Liver (tissue), 9 donors: Measurements from ENCODE around the gene DSCAML1. TPM values are rescaled to one million over a fixed set of nuclear protein-coding genes. Genes with fewer than 3 reads are reported as not detected.

Experiments
- DNase-seq: peaks from one replicate; pipeline ENCODE4 v3.0.0-alpha.2; 2017; ENCODE audit warnings: low spot score
- H3K27ac ChIP-seq, 2 donors: one replicate each; pipeline ENCODE4 v1.7.0; 2013; ENCODE audit warnings: inconsistent platforms in 2 of 2, low read length in 2 of 2, control low read depth in 1 of 2, low read depth in 1 of 2, mild to moderate bottlenecking in 1 of 2
- H3K27me3 ChIP-seq, 4 donors: one replicate each; pipeline versions ENCODE4 v1.6.1 to v1.7.0; 2013; ENCODE audit warnings: low read length in 3 of 4, inconsistent platforms in 1 of 4, mild to moderate bottlenecking in 1 of 4, moderate library complexity in 1 of 4; ENCODE audit not compliant: control insufficient read depth in 4 of 4, insufficient read depth in 4 of 4
- H3K36me3 ChIP-seq, 4 donors: one replicate each; pipeline versions ENCODE4 v1.6.1 to v1.7.0; 2013; ENCODE audit warnings: low read length in 3 of 4, mild to moderate bottlenecking in 3 of 4, low read depth in 1 of 4, moderate library complexity in 1 of 4; ENCODE audit not compliant: control insufficient read depth in 4 of 4, insufficient read depth in 3 of 4
- H3K4me1 ChIP-seq, 4 donors: one replicate each; pipeline versions ENCODE4 v1.6.1 to v1.7.0; 2013; ENCODE audit warnings: low read length in 3 of 4, mild to moderate bottlenecking in 3 of 4, moderate library complexity in 1 of 4; ENCODE audit not compliant: control insufficient read depth in 4 of 4, insufficient read depth in 4 of 4
- H3K4me3 ChIP-seq, 3 donors: one replicate each; pipeline versions ENCODE4 v1.6.1 to v1.7.0; 2013; ENCODE audit warnings: low read length in 3 of 3, control low read depth in 1 of 3, low read depth in 1 of 3, mild to moderate bottlenecking in 1 of 3
- H3K9ac ChIP-seq, 2 donors: one replicate each; pipeline ENCODE4 v1.7.0; 2013; ENCODE audit warnings: low read length in 2 of 2, mild to moderate bottlenecking in 2 of 2, moderate library complexity in 2 of 2, control low read depth in 1 of 2, low read depth in 1 of 2
- H3K9me3 ChIP-seq, 4 donors: one replicate each; pipeline versions ENCODE4 v1.6.1 to v1.7.0; 2013; ENCODE audit warnings: low read length in 3 of 4; ENCODE audit not compliant: control insufficient read depth in 4 of 4
- EGR1 ChIP-seq, 2 donors: IDR thresholded peaks; 2 replicates each; pipeline ENCODE4 v1.6.1; 2016 to 2018; ENCODE audit warnings: antibody characterized with exemption in 2 of 2, low read depth in 2 of 2
- FOXA1 ChIP-seq: IDR thresholded peaks from 2 replicates; pipeline ENCODE4 v1.6.1; 2016; ENCODE audit warnings: antibody characterized with exemption
- FOXA2 ChIP-seq: IDR thresholded peaks from 2 replicates; pipeline ENCODE4 v1.6.1; 2016; ENCODE audit warnings: antibody characterized with exemption
- GABPA ChIP-seq, 2 donors: IDR thresholded peaks in 1 of 2; conservative IDR thresholded peaks in 1 of 2; 2 replicates each; pipeline ENCODE4 v1.6.1; 2016; ENCODE audit warnings: antibody characterized with exemption in 2 of 2, mild to moderate bottlenecking in 1 of 2, moderate library complexity in 1 of 2
- HNF4A ChIP-seq, 2 donors: conservative IDR thresholded peaks; 2 replicates each; pipeline ENCODE4 v1.6.1; 2016; ENCODE audit warnings: antibody characterized with exemption in 2 of 2, mild to moderate bottlenecking in 2 of 2
- HNF4G ChIP-seq: IDR thresholded peaks from 2 replicates; pipeline ENCODE4 v1.6.1; 2016; ENCODE audit warnings: antibody characterized with exemption
- MAX ChIP-seq: IDR thresholded peaks from 2 replicates; pipeline ENCODE4 v1.6.1; 2016; ENCODE audit warnings: antibody characterized with exemption
- NR2F2 ChIP-seq: IDR thresholded peaks from 2 replicates; pipeline ENCODE4 v1.6.1; 2016; ENCODE audit warnings: antibody characterized with exemption
- RAD21 ChIP-seq, 2 donors: IDR thresholded peaks; 2 replicates each; pipeline ENCODE4 v1.6.1; 2016; ENCODE audit warnings: antibody characterized with exemption in 2 of 2, mild to moderate bottlenecking in 2 of 2
- RXRA ChIP-seq, 2 donors: IDR thresholded peaks; 2 replicates each; pipeline ENCODE4 v1.6.1; 2017 to 2018; ENCODE audit warnings: antibody characterized with exemption in 2 of 2, mild to moderate bottlenecking in 1 of 2
- SP1 ChIP-seq: IDR thresholded peaks from 2 replicates; pipeline ENCODE4 v1.6.1; 2018; ENCODE audit warnings: antibody characterized with exemption, mild to moderate bottlenecking
- TAF1 ChIP-seq: conservative IDR thresholded peaks from 2 replicates; pipeline ENCODE4 v1.6.1; 2016; ENCODE audit warnings: antibody characterized with exemption, mild to moderate bottlenecking
- YY1 ChIP-seq: IDR thresholded peaks from 2 replicates; pipeline ENCODE4 v1.6.1; 2016; ENCODE audit warnings: antibody characterized with exemption, mild to moderate bottlenecking
- WGBS: extraction: QIAGEN DNeasy Blood & Tissue Kit; methylation state at CpG from one replicate; pipeline ENCODE4 v1.1.7; 2013; 5-methylcytosine and 5-hydroxymethylcytosine counted together
- polyA plus RNA-seq, 2 donors: library from polyadenylated mRNA; stranded (reverse) in 1 of 2; unstranded in 1 of 2; fragments of 200-250 nt in 1 of 2; fragments of >200 nt in 1 of 2; fragmentation: Nextera tagmentation in 1 of 2; extraction: Ambion mirVana in 1 of 2; gene quantifications; one replicate each; pipeline versions ENCODE4 v1.2.1 to v1.2.3, GENCODE V29; 2013 to 2015
- total RNA-seq, 2 donors: library from RNA; depleted of rRNA; stranded (reverse); fragments of >200 nt; gene quantifications; one replicate each; pipeline ENCODE4 v1.2.3, GENCODE V29; 2014
- TF ChIP-seq, protein P1 (sequence below): IDR thresholded peaks from 2 replicates; pipeline ENCODE4 v1.6.1; 2016; ENCODE audit warnings: antibody characterized with exemption, mild to moderate bottlenecking
- TF ChIP-seq, protein P2 (sequence below): fragments of 150-350 bp; IDR thresholded peaks from 2 replicates; pipeline ENCODE4 v1.5.1; 2017; ENCODE audit warnings: improper control_type of control experiment, low read depth, low read length; ENCODE audit not compliant: missing input control
- TF ChIP-seq, protein P3 (sequence below): IDR thresholded peaks from 2 replicates; pipeline ENCODE4 v1.6.1; 2016; ENCODE audit warnings: antibody characterized with exemption
- donor health status: healthy.
- donor health status: healthy.
- donor health status: healthy.
- donor health status: healthy.
- donor health status: healthy.

The DSCAML1 gene
- total and polyA plus RNA-seq, 4 donors: 0.07 to 0.42 (median 0.20) TPM

DNA sequence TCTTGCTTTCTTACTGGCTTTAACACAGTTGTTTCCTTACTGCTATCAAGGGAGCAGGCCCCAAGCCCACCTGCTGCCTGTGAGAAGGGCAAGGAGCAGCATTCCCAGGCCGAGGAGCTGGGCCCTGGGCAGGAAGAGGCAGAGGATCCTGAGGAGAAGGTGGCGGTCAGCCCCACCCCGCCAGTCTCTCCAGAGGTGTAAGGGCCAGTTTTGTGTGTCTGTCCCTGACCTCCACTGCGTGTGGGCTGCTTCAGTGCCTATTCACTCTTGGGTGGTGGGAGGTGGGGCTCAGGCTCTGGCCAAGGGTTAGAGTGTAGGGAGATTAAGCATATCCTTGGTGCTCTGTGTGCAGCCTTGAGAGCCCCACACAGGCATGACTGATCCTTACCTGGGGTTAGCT lies 414.3 kb downstream of the DSCAML1 start:
- 96% methylated on average over 4 of the region's 4 CpGs for WGBS
- peaks cover 1 to 50% (median 21%) of the 10 kb centered on the region in 4 donors for H3K36me3 ChIP-seq
- no peak for DNase-seq

DNA sequence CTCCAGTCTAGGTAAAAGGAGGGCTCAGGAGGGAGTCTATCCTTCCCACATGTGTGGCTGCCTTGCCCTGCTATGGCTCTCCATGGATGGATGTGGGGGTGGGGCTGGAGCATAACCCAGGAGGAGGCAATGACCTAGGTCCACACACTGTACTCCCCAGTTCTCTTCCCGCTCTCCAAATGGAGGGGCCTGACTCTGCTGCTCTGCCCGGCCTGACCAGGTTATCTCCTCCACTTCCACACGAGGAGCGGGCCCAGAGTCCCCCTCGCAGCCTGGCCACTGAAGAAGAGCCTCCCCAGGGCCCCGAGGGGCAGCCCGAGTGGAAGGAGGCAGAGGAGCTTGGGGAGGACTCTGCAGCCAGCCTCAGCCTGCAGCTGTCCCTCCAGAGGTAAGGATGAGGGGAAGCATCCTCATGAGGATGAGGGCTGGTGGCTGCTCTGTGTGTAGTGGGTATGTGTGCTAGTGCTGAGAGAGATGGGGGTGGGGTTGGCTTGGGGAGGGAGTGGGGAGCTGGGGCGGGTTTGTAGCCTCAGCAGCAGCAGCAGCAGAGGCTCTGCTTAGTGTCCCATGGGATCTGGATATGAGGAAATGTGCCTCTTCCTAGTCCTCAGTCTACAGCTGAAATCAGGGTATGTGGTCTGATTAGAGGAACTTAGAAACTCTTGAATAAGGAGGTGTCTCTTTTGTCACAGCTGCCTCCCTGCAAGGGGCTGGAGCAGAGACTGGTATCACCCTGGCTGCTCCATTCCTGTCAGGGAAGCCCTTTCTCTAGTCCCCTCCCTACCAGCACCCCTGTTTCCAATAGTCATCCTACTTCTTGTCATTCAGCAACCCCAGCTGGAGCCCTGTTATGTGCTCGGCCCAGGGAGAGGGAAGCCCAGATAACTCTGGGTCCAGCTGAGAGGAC lies 415.3 kb downstream of the DSCAML1 start:
- H3K36me3 ChIP-seq: peaks cover 0 to 43% (median 18%) of the 10 kb centered on the region in 4 donors
- no peaks in the 10 kb centered on the region for H3K9me3 ChIP-seq
- H3K27ac ChIP-seq: no peak overlapping the region
- no peak for DNase-seq
- no peak overlapping the region for H3K9ac ChIP-seq
- H3K4me1 ChIP-seq: no peaks in the 10 kb centered on the region
- WGBS: 95% methylated on average over 9 of the region's 9 CpGs
- H3K27me3 ChIP-seq: no peaks in the 10 kb centered on the region
- H3K4me3 ChIP-seq: no peak overlapping the region
- TF ChIP-seq HNF4A (conservative IDR thresholded peaks at IDR 0.05) (no peak), YY1 (no peak), FOXA2 (no peak), FOXA1 (no peak), TAF1 (no peak), SP1 (no peak)
- TF ChIP-seq, protein P1, sequence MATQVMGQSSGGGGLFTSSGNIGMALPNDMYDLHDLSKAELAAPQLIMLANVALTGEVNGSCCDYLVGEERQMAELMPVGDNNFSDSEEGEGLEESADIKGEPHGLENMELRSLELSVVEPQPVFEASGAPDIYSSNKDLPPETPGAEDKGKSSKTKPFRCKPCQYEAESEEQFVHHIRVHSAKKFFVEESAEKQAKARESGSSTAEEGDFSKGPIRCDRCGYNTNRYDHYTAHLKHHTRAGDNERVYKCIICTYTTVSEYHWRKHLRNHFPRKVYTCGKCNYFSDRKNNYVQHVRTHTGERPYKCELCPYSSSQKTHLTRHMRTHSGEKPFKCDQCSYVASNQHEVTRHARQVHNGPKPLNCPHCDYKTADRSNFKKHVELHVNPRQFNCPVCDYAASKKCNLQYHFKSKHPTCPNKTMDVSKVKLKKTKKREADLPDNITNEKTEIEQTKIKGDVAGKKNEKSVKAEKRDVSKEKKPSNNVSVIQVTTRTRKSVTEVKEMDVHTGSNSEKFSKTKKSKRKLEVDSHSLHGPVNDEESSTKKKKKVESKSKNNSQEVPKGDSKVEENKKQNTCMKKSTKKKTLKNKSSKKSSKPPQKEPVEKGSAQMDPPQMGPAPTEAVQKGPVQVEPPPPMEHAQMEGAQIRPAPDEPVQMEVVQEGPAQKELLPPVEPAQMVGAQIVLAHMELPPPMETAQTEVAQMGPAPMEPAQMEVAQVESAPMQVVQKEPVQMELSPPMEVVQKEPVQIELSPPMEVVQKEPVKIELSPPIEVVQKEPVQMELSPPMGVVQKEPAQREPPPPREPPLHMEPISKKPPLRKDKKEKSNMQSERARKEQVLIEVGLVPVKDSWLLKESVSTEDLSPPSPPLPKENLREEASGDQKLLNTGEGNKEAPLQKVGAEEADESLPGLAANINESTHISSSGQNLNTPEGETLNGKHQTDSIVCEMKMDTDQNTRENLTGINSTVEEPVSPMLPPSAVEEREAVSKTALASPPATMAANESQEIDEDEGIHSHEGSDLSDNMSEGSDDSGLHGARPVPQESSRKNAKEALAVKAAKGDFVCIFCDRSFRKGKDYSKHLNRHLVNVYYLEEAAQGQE: no peak
- TF ChIP-seq, protein P2, sequence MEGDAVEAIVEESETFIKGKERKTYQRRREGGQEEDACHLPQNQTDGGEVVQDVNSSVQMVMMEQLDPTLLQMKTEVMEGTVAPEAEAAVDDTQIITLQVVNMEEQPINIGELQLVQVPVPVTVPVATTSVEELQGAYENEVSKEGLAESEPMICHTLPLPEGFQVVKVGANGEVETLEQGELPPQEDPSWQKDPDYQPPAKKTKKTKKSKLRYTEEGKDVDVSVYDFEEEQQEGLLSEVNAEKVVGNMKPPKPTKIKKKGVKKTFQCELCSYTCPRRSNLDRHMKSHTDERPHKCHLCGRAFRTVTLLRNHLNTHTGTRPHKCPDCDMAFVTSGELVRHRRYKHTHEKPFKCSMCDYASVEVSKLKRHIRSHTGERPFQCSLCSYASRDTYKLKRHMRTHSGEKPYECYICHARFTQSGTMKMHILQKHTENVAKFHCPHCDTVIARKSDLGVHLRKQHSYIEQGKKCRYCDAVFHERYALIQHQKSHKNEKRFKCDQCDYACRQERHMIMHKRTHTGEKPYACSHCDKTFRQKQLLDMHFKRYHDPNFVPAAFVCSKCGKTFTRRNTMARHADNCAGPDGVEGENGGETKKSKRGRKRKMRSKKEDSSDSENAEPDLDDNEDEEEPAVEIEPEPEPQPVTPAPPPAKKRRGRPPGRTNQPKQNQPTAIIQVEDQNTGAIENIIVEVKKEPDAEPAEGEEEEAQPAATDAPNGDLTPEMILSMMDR: no peak

More for the DNA sequence above, 414.3 kb downstream of the DSCAML1 start:
- Histone ChIP-seq H3K4me3 (no peak overlapping the region), H3K9ac (no peak overlapping the region), H3K9me3 (no peaks in the 10 kb centered on the region), H3K27me3 (no peaks in the 10 kb centered on the region), H3K27ac (no peak overlapping the region), H3K4me1 (no peaks in the 10 kb centered on the region)
- TF ChIP-seq RXRA (IDR thresholded peaks at IDR 0.05) (no peak), GABPA (IDR thresholded peaks at IDR 0.05 in 1 of 2, conservative IDR thresholded peaks at IDR 0.05 in 1 of 2) (no peak), NR2F2 (no peak), RAD21 (IDR thresholded peaks at IDR 0.05) (no peak), EGR1 (IDR thresholded peaks at IDR 0.05; ENCODE audit: low read depth in 2 of 2) (no peak), MAX (no peak), HNF4A (conservative IDR thresholded peaks at IDR 0.05) (no peak), FOXA2 (no peak), YY1 (no peak), SP1 (no peak), HNF4G (no peak), FOXA1 (no peak), TAF1 (no peak)
- TF ChIP-seq, protein P3, sequence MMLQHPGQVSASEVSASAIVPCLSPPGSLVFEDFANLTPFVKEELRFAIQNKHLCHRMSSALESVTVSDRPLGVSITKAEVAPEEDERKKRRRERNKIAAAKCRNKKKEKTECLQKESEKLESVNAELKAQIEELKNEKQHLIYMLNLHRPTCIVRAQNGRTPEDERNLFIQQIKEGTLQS: no peak
- TF ChIP-seq, protein P1: no peak
- TF ChIP-seq, protein P2: no peak
